GM12801 (cell line): ENCODE results near the gene C1R.

Experiments used
- CTCF ChIP-seq: IDR thresholded peaks from one replicate; pipeline ENCODE4 v1.5.1; 2011; ENCODE audit warnings: control low read depth; ENCODE audit not compliant: insufficient read length; ENCODE audit errors: extremely low read depth

The C1R gene

GRCh38 chr12:7034464-7034863, 57.8 kb downstream of the C1R start:
- TF ChIP-seq CTCF = no peak

- TF ChIP-seq CTCF = no peak
These were observed 59.3 kb downstream of the C1R start for GRCh38 chr12:7032990-7033389.

GRCh38 chr12:7031306-7031705, 60.9 kb downstream of the C1R start:
- no peak for TF ChIP-seq CTCF
